Transverse colon (tissue), 4 donors: ENCODE results near the gene C19orf73. TPM values are rescaled to one million over a fixed set of nuclear protein-coding genes. Genes with fewer than 3 reads are reported as not detected.

Source experiments
- DNase-seq: peaks from one replicate; pipeline ENCODE4 v3.0.0-alpha.2; 2019
- H3K27ac ChIP-seq, 4 donors: fragments of 200-600 bp; sonication (generic); 2 replicates each; pipeline ENCODE4 v1.5.1; 2016 to 2018; ENCODE audit warnings: inconsistent platforms in 4 of 4
- H3K27me3 ChIP-seq: fragments of 200-600 bp; sonication (generic); 2 replicates; pipeline ENCODE4 v1.5.1; 2017; ENCODE audit warnings: inconsistent platforms
- H3K36me3 ChIP-seq, 4 donors: fragments of 200-600 bp; sonication (generic); 2 replicates each; pipeline ENCODE4 v1.5.1; 2017 to 2019; ENCODE audit warnings: inconsistent platforms in 4 of 4
- H3K4me1 ChIP-seq, 4 donors: fragments of 200-600 bp; sonication (generic); 2 replicates each; pipeline ENCODE4 v1.5.1; 2017 to 2020; ENCODE audit warnings: inconsistent platforms in 4 of 4
- H3K4me3 ChIP-seq, 4 donors: fragments of 200-600 bp; sonication (generic); 1 replicate in 1 of 4; 2 replicates in 3 of 4; pipeline versions ENCODE4 v1.5.1 to v1.6.1; 2017 to 2019; ENCODE audit warnings: inconsistent platforms in 4 of 4
- H3K9me3 ChIP-seq, 2 donors: fragments of 200-600 bp; sonication (generic); 2 replicates each; pipeline ENCODE4 v1.5.1; 2017 to 2019; ENCODE audit warnings: inconsistent platforms in 2 of 2
- CTCF ChIP-seq, 5 experiments: fragments of 200-600 bp in 3 of 5; fragments of 450-650 bp in 2 of 5; sonication (generic) in 3 of 5; IDR thresholded peaks; 1 replicate in 2 of 5; 2 replicates in 3 of 5; pipeline ENCODE4 v1.5.1; 2016 to 2017; ENCODE audit warnings: antibody characterized with exemption in 5 of 5, inconsistent platforms in 3 of 5, mild to moderate bottlenecking in 2 of 5, moderate library complexity in 1 of 5
- EP300 ChIP-seq: sonication (generic); formaldehyde crosslinking; IDR thresholded peaks from one replicate; pipeline ENCODE4 v1.6.1; 2017; ENCODE audit warnings: antibody characterized with exemption, low read depth
- POLR2A ChIP-seq: fragments of 450-650 bp; IDR thresholded peaks from one replicate; pipeline ENCODE4 v1.6.1; 2016; ENCODE audit warnings: antibody characterized with exemption, mild to moderate bottlenecking, moderate library complexity
- POLR2AphosphoS5 ChIP-seq, 3 donors: sonication (generic); formaldehyde crosslinking; IDR thresholded peaks; one replicate each; pipeline ENCODE4 v1.6.1; 2016; ENCODE audit warnings: antibody characterized with exemption in 3 of 3
- WGBS, 2 donors: methylation state at CpG; one replicate each; pipeline ENCODE4 v1.1.5; 2018; ENCODE audit warnings: low coverage in 1 of 2; 5-methylcytosine and 5-hydroxymethylcytosine counted together
- in situ Hi-C, 4 donors: fragments of 200-750 bp; cut with MboI; loops; one replicate each; pipeline versions ENCODE4 v1.15.0 to v1.15.1; 2017; ENCODE audit warnings: low sequenced_read_pairs in 3 of 4, low pct_ligation_motif_present in 1 of 4, low pct_unique_long_range_greater_than_20kb in 1 of 4
- intact Hi-C: fragments of 100-400 bp; cut with DNase I; formaldehyde crosslinking; loops from one replicate; pipeline ENCODE4 v1.15.1; 2023; ENCODE audit warnings: low total_unique reads
- total RNA-seq, 4 donors: library from RNA; depleted of rRNA; stranded (reverse); fragments of >200 nt; gene quantifications; one replicate each; pipeline ENCODE4 v1.1.0, GENCODE V29; 2016

Gene C19orf73
- total RNA-seq, 4 donors from 2014 or later, result 7.5 to 12.5 (median 8.2) TPM; not detected in 1

GRCh38 chr19:49119411-49120324, 725 bp upstream of the C19orf73 start, which contains the start of gene PPFIA3:
TSS of gene PPFIA3 (plus strand) at chr19:49119544. CDS start at chr19:49127874, 8,330 bp downstream.
- TF ChIP-seq POLR2AphosphoS5 (IDR thresholded peaks at IDR 0.05), result peak in 1 of 3 donors; percentile 43
- TF ChIP-seq POLR2A, result no peak
- intact Hi-C loops, result no loop called here
- in situ Hi-C loops, result no loop called here
- H3K27ac ChIP-seq, result peak within 1 kb of the TSS; percentile 93 to 97 (median 96)
- DNase-seq, result peak; percentile 65
- H3K36me3 ChIP-seq, result no peaks in the 10 kb centered on the region
- H3K4me1 ChIP-seq, result peaks cover 19 to 39% (median 32%) of the 10 kb centered on the region in 4 donors
- H3K27me3 ChIP-seq, result peaks cover 9% of the 10 kb centered on the region
- H3K9me3 ChIP-seq, result no peaks in the 10 kb centered on the region
- WGBS, 2 donors, result 2% methylated on average over 44 of the region's 90 CpGs; no CpG with 5 or more reads in 1 of the 2 donors
- H3K4me3 ChIP-seq, result peak within 1 kb of the TSS; percentile 43 to 77 (median 57)

DNA sequence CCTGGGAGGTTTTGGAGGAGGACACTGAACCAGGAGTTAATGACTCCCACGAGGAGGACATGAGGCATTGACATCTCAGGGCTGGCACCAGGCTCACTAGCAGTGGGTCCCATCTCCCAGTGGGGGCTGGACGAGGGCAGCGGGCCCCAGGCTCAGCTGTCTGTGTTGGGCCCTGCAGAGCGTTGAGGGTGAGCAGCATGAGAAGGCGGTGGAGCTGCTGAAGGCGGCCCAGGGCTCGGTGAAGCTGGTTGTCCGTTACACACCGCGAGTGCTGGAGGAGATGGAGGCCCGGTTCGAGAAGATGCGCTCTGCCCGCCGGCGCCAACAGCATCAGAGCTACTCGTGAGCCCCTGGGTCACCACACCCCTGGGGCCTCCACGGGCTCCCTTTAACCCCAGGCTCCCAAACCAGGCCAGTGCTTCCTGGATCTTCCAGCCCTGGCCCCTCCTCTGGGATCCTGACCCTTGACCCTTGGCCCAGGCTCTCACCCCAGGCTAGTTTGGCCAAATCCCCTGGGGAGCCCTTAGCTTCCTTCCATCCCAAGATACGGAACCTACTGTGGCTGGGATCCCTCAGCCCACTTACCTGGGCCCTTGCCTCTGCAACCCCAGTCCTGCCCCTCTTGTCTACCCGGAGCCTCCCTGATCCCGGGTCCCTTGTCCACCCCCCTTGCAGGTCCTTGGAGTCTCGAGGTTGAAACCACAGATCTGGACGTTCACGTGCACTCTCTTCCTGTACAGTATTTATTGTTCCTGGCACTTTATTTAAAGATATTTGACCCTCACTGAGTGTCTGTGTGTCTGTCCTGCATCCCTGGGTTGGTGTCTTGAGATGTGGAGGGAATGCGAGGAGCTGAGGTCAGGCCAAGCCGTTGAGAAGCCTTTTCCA, 1.0 kb downstream of the C19orf73 start:
- Histone ChIP-seq H3K4me1 (peaks cover 19 to 42% (median 39%) of the 10 kb centered on the region in 4 donors), H3K36me3 (no peaks in the 10 kb centered on the region), H3K27ac (peak overlapping the region; percentile 93 to 97 (median 96)), H3K4me3 (peak overlapping the region in 3 of 4 donors; percentile 43 to 77 (median 63)), H3K27me3 (peaks cover 9% of the 10 kb centered on the region), H3K9me3 (no peaks in the 10 kb centered on the region)
- no peak for DNase-seq
- intact Hi-C loops, result no loop called here
- TF ChIP-seq POLR2A, result no peak
- no peak for TF ChIP-seq CTCF (IDR thresholded peaks at IDR 0.05)
- no peak for TF ChIP-seq EP300
- no peak for TF ChIP-seq POLR2AphosphoS5 (IDR thresholded peaks at IDR 0.05)
- in situ Hi-C loops, result no loop called here
- 62% methylated on average over 26 of the region's 26 CpGs; no CpG with 5 or more reads in 1 of the 2 donors for WGBS, 2 donors

DNA sequence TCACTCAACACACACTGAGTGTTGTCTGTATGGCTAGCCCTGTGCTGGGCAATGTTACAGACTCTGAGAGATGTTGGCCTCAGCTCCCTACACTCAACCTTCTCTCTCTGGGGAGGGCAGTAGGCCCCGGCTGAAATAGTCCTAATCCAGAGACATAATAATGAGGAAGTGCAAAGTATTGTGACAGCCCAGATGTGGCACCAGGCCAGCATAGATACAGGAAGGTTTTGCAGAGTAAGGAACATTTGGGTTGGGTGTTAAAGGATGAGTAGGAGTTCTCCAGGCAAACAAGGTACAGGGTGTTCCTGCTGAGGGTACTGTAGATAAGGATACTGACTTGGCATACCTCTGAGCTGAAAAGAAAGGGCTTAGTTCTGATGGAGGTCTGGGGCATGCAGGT, 2.4 kb downstream of the C19orf73 start:
- Histone ChIP-seq H3K4me3 (no peak overlapping the region), H3K27me3 (peaks cover 9% of the 10 kb centered on the region), H3K4me1 (peaks cover 19 to 42% (median 39%) of the 10 kb centered on the region in 4 donors), H3K27ac (no peak overlapping the region), H3K36me3 (no peaks in the 10 kb centered on the region), H3K9me3 (no peaks in the 10 kb centered on the region)
- intact Hi-C loops, result no loop called here
- WGBS, 2 donors, result 7% methylated on average over 1 of the region's 1 CpG; no CpG with 5 or more reads in 1 of the 2 donors
- TF ChIP-seq CTCF (IDR thresholded peaks at IDR 0.05), result no peak
- TF ChIP-seq EP300, result no peak
- no peak for TF ChIP-seq POLR2AphosphoS5 (IDR thresholded peaks at IDR 0.05)
- TF ChIP-seq POLR2A, result no peak
- DNase-seq, result no peak
- in situ Hi-C loops, result no loop called here

GRCh38 chr19:49114630-49115363, 4.1 kb downstream of the C19orf73 start:
- H3K36me3 ChIP-seq, result no peaks in the 10 kb centered on the region
- peak; percentile 66 for DNase-seq
- H3K27ac ChIP-seq, result peak overlapping the region; percentile 81 to 89 (median 86)
- H3K9me3 ChIP-seq, result no peaks in the 10 kb centered on the region
- in situ Hi-C loops, result no loop called here
- H3K4me1 ChIP-seq, result peaks cover 14 to 35% (median 33%) of the 10 kb centered on the region in 4 donors
- no peaks in the 10 kb centered on the region for H3K27me3 ChIP-seq
- peak overlapping the region; percentile 80 to 97 (median 84) for H3K4me3 ChIP-seq
- intact Hi-C loops, result no loop called here
- 18% methylated on average over 34 of the region's 68 CpGs; no CpG with 5 or more reads in 1 of the 2 donors for WGBS, 2 donors
- TF ChIP-seq EP300 (no peak), CTCF (IDR thresholded peaks at IDR 0.05) (no peak), POLR2AphosphoS5 (IDR thresholded peaks at IDR 0.05) (peak in 2 of 3 donors; percentile 12 to 32), POLR2A (peak; percentile 13)
